B cell (primary cell): ENCODE results near the gene ACVR1. TPM values are rescaled to one million over a fixed set of nuclear protein-coding genes. Genes with fewer than 3 reads are reported as not detected.

ENCODE experiments used
- ATAC-seq: fragments of 200-7000 bp; cut with Tn5 transposase; one replicate; pipeline ENCODE4 v1.10.0; 2021; ENCODE audit warnings: low read depth, mild to moderate bottlenecking, moderate number of reproducible peaks, moderate library complexity
- CTCF ChIA-PET: fragments of 350-600 bp; sonication (Branson Sonifier 250); formaldehyde crosslinking; loops from one replicate; lab custom pipeline; 2021; ENCODE audit warnings: antibody characterized with exemption, inconsistent platforms; lab: Charles Lee
- POLR2A ChIA-PET: fragments of 350-600 bp; sonication (Branson Sonifier 250); formaldehyde crosslinking; loops from one replicate; lab custom pipeline; 2021; ENCODE audit warnings: antibody characterized with exemption; lab: Charles Lee
- DNase-seq: peaks from one replicate; pipeline ENCODE4 v3.0.0; 2013
- H2AFZ ChIP-seq: 2 replicates; pipeline ENCODE4 v1.6.1; 2012; ENCODE audit warnings: mild to moderate bottlenecking, low read depth, low read length; ENCODE audit not compliant: insufficient read depth, poor library complexity, severe bottlenecking
- H3K27ac ChIP-seq, 2 donors: 1 replicate in 1 of 2; 2 replicates in 1 of 2; pipeline ENCODE4 v1.5.1; 2012 to 2013; ENCODE audit warnings: low read length in 2 of 2, mild to moderate bottlenecking in 2 of 2, moderate library complexity in 1 of 2
- H3K27me3 ChIP-seq, 4 experiments: fragments of 200-600 bp in 1 of 4; sonication (generic) in 1 of 4; replicated peaks in 1 of 4; 1 replicate in 2 of 4; 2 replicates in 2 of 4; pipeline versions ENCODE4 v1.6.1 to v1.7.0; 2013 to 2016; ENCODE audit warnings: low read length in 3 of 4, mild to moderate bottlenecking in 2 of 4, mixed read lengths in 1 of 4, moderate library complexity in 1 of 4; ENCODE audit not compliant: insufficient read depth in 4 of 4, control insufficient read depth in 3 of 4; ENCODE audit errors: control extremely low read depth in 1 of 4
- H3K36me3 ChIP-seq, 2 experiments: replicated peaks in 1 of 2; 1 replicate in 1 of 2; 2 replicates in 1 of 2; pipeline versions ENCODE4 v1.6.1 to v1.7.1; 2013; ENCODE audit warnings: low read length in 1 of 2; ENCODE audit not compliant: insufficient read depth in 2 of 2, control insufficient read depth in 1 of 2; ENCODE audit errors: control extremely low read depth in 1 of 2, extremely low read depth in 1 of 2
- H3K4me1 ChIP-seq, 2 donors: fragments of 200-600 bp in 1 of 2; sonication (generic) in 1 of 2; 1 replicate in 1 of 2; 2 replicates in 1 of 2; pipeline versions ENCODE4 v1.5.1 to v1.6.1; 2013 to 2017; ENCODE audit warnings: low read length in 2 of 2; ENCODE audit not compliant: control insufficient read depth in 2 of 2, insufficient read depth in 2 of 2
- H3K4me2 ChIP-seq: replicated peaks from 2 replicates; pipeline ENCODE3; 2012; ENCODE audit warnings: mild to moderate bottlenecking, low read depth, low read length; ENCODE audit not compliant: poor library complexity, severe bottlenecking
- H3K4me3 ChIP-seq, 5 experiments: fragments of 200-600 bp in 1 of 5; sonication (generic) in 1 of 5; 1 replicate in 3 of 5; 2 replicates in 2 of 5; pipeline versions ENCODE4 v1.5.1 to v1.7.0; 2011 to 2016; ENCODE audit warnings: low read length in 4 of 5, mild to moderate bottlenecking in 4 of 5, low read depth in 2 of 5, control low read depth in 1 of 5, moderate library complexity in 1 of 5; ENCODE audit not compliant: insufficient read depth in 1 of 5; ENCODE audit errors: control extremely low read depth in 1 of 5, extremely low read depth in 1 of 5
- H3K79me2 ChIP-seq: fragments of 200-600 bp; sonication (generic); one replicate; pipeline ENCODE4 v1.6.0; 2016; ENCODE audit warnings: low read length; ENCODE audit not compliant: control insufficient read depth, insufficient read depth
- H3K9ac ChIP-seq: fragments of 200-600 bp; sonication (generic); 2 replicates; pipeline ENCODE4 v1.6.1; 2017; ENCODE audit warnings: mild to moderate bottlenecking, low read length, moderate library complexity
- H3K9me3 ChIP-seq, 3 donors: one replicate each; pipeline versions ENCODE4 v1.6.1 to v1.7.1; 2013; ENCODE audit warnings: low read length in 2 of 3; ENCODE audit not compliant: control insufficient read depth in 2 of 3, insufficient read depth in 1 of 3; ENCODE audit errors: control extremely low read depth in 1 of 3
- H4K20me1 ChIP-seq: 2 replicates; pipeline ENCODE4 v1.6.0; 2012; ENCODE audit warnings: mild to moderate bottlenecking, low read length; ENCODE audit not compliant: insufficient read depth, control insufficient read depth, poor library complexity, severe bottlenecking
- H3K27ac Mint-ChIP-seq: one replicate; pipeline ENCODE4 v1.8.0; 2021; ENCODE audit warnings: mixed read lengths
- H3K27me3 Mint-ChIP-seq: one replicate; pipeline ENCODE4 v1.8.0; 2021; ENCODE audit warnings: mixed read lengths
- H3K4me1 Mint-ChIP-seq: one replicate; pipeline ENCODE4 v1.8.0; 2021; ENCODE audit warnings: mixed read lengths
- H3K4me3 Mint-ChIP-seq: one replicate; pipeline ENCODE4 v1.8.0; 2021; ENCODE audit warnings: mixed read lengths
- H3K9me3 Mint-ChIP-seq: one replicate; pipeline ENCODE4 v1.8.0; 2022; ENCODE audit warnings: mixed read lengths; ENCODE audit not compliant: insufficient read depth
- EZH2 ChIP-seq: IDR thresholded peaks from 2 replicates; pipeline ENCODE4 v1.6.1; 2012; ENCODE audit warnings: borderline replicate concordance, low read depth, mild to moderate bottlenecking, moderate library complexity, low read length; ENCODE audit not compliant: insufficient read depth, poor library complexity, severe bottlenecking
- WGBS: methylation state at CpG from one replicate; pipeline ENCODE4 v1.1.5; 2013; ENCODE audit warnings: missing lambda C conversion rate; ENCODE audit not compliant: insufficient coverage; 5-methylcytosine and 5-hydroxymethylcytosine counted together
- intact Hi-C: fragments of 100-400 bp; cut with micrococcal nuclease; formaldehyde crosslinking; loops from one replicate; pipeline ENCODE4 v1.10.0; 2022
- polyA plus RNA-seq: library from polyadenylated mRNA; depleted of rRNA; stranded (reverse); fragments of >200 nt; gene quantifications from 2 replicates; pipeline ENCODE4 v1.2.3, GENCODE V29; 2012
- total RNA-seq, 2 donors: library from RNA; stranded (reverse); fragments of 120-200 nt in 1 of 2; gene quantifications; 1 replicate in 1 of 2; 2 replicates in 1 of 2; pipeline versions ENCODE4 v1.2.3 to v1.2.4, GENCODE V29; 2013 to 2022
- TF ChIP-seq, protein P1 (sequence below): fragments of 200-600 bp; IDR thresholded peaks from one replicate; pipeline ENCODE4 v1.8.0; 2022; ENCODE audit warnings: antibody characterized with exemption, mild to moderate bottlenecking

The ACVR1 gene
- total and polyA plus RNA-seq, 2 donors (not counting 1 experiment from before 2014, with no cell fraction given) = 3.7 to 11.7 TPM

DNA sequence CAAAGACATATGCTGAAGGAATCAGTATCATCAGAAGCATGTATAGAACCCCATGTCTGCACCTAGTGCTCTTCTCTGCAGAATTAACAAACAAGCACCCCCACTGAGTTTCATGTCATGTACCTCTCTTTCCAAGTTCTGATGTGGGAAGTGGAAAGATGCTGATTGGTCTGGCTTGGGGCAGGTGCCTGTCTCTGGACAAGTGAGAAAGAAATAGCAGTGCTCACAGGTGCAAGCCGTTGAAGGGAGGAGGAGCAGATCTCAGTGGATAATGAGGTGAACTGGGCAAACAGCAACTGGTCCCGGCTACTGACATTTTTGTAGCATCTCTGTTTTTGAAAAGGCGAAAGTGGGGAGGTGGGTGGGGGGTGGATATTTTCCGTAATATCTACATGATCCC, 17.5 kb upstream of the ACVR1 start:
- Histone ChIP-seq H3K4me3 (no peak overlapping the region), H2AFZ (no peak overlapping the region), H3K79me2 (no peaks in the 10 kb centered on the region), H3K4me1 (peaks cover 15 to 19% of the 10 kb centered on the region in 2 donors), H3K9me3 (no peaks in the 10 kb centered on the region), H3K9ac (no peak overlapping the region), H3K27me3 (no peaks in the 10 kb centered on the region), H3K27ac (no peak overlapping the region), H4K20me1 (no peaks in the 10 kb centered on the region), H3K4me2 (no peak overlapping the region), H3K36me3 (no peaks in the 10 kb centered on the region)
- Mint-ChIP-seq H3K4me1 (peaks cover 18% of the 10 kb centered on the region), H3K27ac (no peak overlapping the region), H3K27me3 (peaks cover 8% of the 10 kb centered on the region), H3K9me3 (no peaks in the 10 kb centered on the region), H3K4me3 (no peak overlapping the region)
- ATAC-seq = no peak
- no peak for TF ChIP-seq EZH2
- TF ChIP-seq, protein P1, sequence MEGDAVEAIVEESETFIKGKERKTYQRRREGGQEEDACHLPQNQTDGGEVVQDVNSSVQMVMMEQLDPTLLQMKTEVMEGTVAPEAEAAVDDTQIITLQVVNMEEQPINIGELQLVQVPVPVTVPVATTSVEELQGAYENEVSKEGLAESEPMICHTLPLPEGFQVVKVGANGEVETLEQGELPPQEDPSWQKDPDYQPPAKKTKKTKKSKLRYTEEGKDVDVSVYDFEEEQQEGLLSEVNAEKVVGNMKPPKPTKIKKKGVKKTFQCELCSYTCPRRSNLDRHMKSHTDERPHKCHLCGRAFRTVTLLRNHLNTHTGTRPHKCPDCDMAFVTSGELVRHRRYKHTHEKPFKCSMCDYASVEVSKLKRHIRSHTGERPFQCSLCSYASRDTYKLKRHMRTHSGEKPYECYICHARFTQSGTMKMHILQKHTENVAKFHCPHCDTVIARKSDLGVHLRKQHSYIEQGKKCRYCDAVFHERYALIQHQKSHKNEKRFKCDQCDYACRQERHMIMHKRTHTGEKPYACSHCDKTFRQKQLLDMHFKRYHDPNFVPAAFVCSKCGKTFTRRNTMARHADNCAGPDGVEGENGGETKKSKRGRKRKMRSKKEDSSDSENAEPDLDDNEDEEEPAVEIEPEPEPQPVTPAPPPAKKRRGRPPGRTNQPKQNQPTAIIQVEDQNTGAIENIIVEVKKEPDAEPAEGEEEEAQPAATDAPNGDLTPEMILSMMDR = no peak
- 92% methylated on average over 4 of the region's 4 CpGs for WGBS
- no peak for DNase-seq
- POLR2A ChIA-PET = no interaction called here
- intact Hi-C loops = no loop called here
- CTCF ChIA-PET = no interaction called here

DNA sequence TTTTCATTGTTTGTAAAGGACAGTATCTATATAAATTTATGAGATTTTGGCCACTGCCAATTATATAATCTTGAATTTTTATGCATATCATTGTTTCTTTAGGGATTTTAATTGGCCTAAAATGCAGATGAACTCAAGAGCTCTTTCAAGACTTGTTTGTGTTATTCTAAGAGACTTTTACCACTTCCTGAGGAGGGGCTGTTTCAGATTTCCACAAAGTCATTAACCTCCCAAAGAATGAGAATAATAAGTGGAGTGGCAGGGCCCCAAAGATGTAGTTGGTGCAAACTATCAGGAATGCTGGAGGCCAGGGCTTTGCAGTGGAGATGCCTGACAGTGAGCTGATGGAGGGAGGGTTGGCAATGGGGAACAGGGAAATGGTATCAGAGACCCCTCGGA, 15.5 kb upstream of the ACVR1 start:
- Histone ChIP-seq H3K79me2 (no peaks in the 10 kb centered on the region), H3K36me3 (no peaks in the 10 kb centered on the region), H4K20me1 (no peaks in the 10 kb centered on the region), H3K4me2 (no peak overlapping the region), H3K27me3 (no peaks in the 10 kb centered on the region), H3K27ac (no peak overlapping the region), H3K9me3 (no peaks in the 10 kb centered on the region), H3K4me3 (no peak overlapping the region), H3K9ac (no peak overlapping the region), H2AFZ (no peak overlapping the region), H3K4me1 (no peaks in the 10 kb centered on the region)
- H3K9me3 Mint-ChIP-seq = no peaks in the 10 kb centered on the region
- DNase-seq (no peak), ATAC-seq (no peak)
- peaks cover 19% of the 10 kb centered on the region for H3K27me3 Mint-ChIP-seq
- ChIA-PET POLR2A (no interaction called here), CTCF (interaction anchor here (0.9 kb wide), 1 partner anchor 9 kb away, joined by 3 read pairs; no protein-coding TSS in a partner anchor)
- intact Hi-C loops = no loop called here
- WGBS = 88% methylated on average over 1 of the region's 1 CpG
- peaks cover 2% of the 10 kb centered on the region for H3K4me1 Mint-ChIP-seq
- TF ChIP-seq EZH2 = no peak
- TF ChIP-seq, protein P1 = no peak
- H3K4me3 Mint-ChIP-seq = no peak overlapping the region
- H3K27ac Mint-ChIP-seq = no peak overlapping the region
